NCI-H446 (cell line): ENCODE data around the gene ID1.
"Not testable (repeated sequence)": the region's sequence is repeated elsewhere in the genome, so short reads cannot be mapped to it uniquely, and the experiment has no call there.

Experiments
- DNase-seq, 2 experiments: peaks; one replicate each; lab custom pipeline; 2025; lab: John Stamatoyannopoulos, UW

ID1 gene

GRCh38 chr20:31637660-31638059 lies 32.6 kb downstream of the ID1 start, which contains the start of gene COX4I2:
Gene COX4I2, plus strand, starts transcription at chr20:31637912. Its CDS starts 1,106 bp downstream, at chr20:31639018.
- DNase-seq = no peak

- peak; percentile 7 to 79 for DNase-seq
These were observed 33.2 kb downstream of the ID1 start for GRCh38 chr20:31638317-31638716.

- no peak for DNase-seq
These were observed 33.7 kb downstream of the ID1 start for GRCh38 chr20:31638816-31639215.

GRCh38 chr20:31640259-31640658 lies 35.2 kb downstream of the ID1 start:
- no peak for DNase-seq

- DNase-seq = no peak
These were observed 36.3 kb downstream of the ID1 start for GRCh38 chr20:31641391-31641790.

- DNase-seq = no peak
These were observed 37.7 kb downstream of the ID1 start for GRCh38 chr20:31642837-31643236.

- no peak for DNase-seq
These were observed 38.4 kb downstream of the ID1 start for GRCh38 chr20:31643522-31643921.

GRCh38 chr20:31644701-31645100 lies 39.6 kb downstream of the ID1 start:
- peak in 1 of 2 experiments; percentile 37 for DNase-seq

- not testable (repeated sequence) for DNase-seq
These were observed 43.0 kb downstream of the ID1 start for GRCh38 chr20:31648104-31648503.

GRCh38 chr20:31652917-31653396 lies 47.9 kb downstream of the ID1 start:
- peak; percentile 95 to 100 for DNase-seq

GRCh38 chr20:31653561-31653960 lies 48.5 kb downstream of the ID1 start:
- DNase-seq = peak; percentile 73 to 83

- no peak for DNase-seq
These were observed 49.4 kb downstream of the ID1 start for GRCh38 chr20:31654534-31654933.
